CD1c-positive myeloid dendritic cell (primary cell): ENCODE data around the gene MXRA7.
"Not testable (repeated sequence)": the region's sequence is repeated elsewhere in the genome, so short reads cannot be mapped to it uniquely, and the experiment has no call there.

Experiments used
- DNase-seq: peaks from one replicate; pipeline ENCODE4 v3.0.0-alpha.2; 2016; ENCODE audit errors: extremely low spot score

MXRA7 gene

DNA sequence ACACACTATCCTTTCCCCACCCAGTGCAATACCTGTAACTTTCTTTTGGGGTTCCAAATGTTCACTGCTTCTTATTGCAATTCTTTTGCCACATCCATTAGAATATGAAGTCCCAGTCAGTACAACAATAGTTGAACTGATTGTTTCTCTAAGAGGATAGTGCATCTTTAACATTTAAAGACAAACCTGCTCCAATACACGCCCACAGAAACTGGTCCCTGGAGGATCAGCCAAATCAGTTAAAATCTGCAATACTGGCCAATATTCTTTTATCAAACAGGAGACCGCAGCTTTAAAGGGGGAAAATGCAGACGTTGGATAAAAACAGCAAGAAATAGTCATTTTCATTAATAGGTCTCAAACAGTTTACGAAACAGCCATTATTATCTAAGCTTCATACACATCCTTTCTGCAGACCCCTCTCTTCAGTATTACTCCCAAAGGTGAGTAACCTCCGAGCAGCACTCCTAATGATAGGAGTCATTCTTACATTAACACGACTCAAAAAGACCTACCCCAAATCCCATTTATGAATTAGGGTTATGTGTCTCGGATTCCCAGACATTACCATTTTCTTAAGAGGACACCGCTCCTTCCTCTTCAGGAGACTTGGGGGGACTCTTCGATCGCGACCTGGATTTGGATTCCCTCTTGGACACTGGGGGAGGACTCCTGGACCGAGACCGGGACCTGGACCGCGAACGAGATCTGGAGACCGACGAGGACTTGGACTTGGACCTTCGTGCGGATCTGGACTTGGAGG is 25.0 kb upstream of the MXRA7 start:
- no peak for DNase-seq

DNA sequence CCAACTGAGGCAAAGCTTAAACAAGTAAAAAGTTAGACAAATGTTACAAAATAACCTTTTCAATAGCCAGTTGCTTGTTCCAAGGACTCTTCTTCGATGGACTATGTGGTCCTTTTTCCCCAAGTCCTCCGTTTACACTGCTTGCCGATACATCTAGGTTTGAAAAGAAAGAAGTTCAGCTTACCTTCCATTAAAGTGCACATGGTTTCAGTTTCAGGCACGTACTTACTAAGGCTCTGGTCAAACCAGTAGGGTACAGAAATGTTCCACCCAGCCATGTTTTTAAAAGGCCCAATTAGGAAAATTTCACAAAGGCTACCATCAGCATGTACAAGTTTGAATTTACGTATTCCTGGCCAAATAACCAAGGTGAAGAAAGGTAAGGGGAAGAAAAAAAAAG is 24.2 kb upstream of the MXRA7 start:
- peak; percentile 41 for DNase-seq

- peak; percentile 54 for DNase-seq
Observed at GRCh38 chr17:76734080-76734840, 23.5 kb upstream of the MXRA7 start.

GRCh38 chr17:76733618-76733957 is 22.8 kb upstream of the MXRA7 start:
- no peak for DNase-seq

GRCh38 chr17:76732734-76733617 is 22.2 kb upstream of the MXRA7 start:
- no peak for DNase-seq

- DNase-seq: not testable (repeated sequence)
Observed at GRCh38 chr17:76731800-76732733, 21.3 kb upstream of the MXRA7 start.

- DNase-seq: peak; percentile 40
Observed at GRCh38 chr17:76727745-76728456, 17.1 kb upstream of the MXRA7 start.

GRCh38 chr17:76726776-76727718 is 16.3 kb upstream of the MXRA7 start, which contains the start of gene METTL23:
METTL23 (plus strand) TSS chr17:76726839; CDS start chr17:76729711, 2,872 bp downstream.
- peak; percentile 76 for DNase-seq

- DNase-seq: peak; percentile 97
Observed at GRCh38 chr17:76726231-76726775, 15.5 kb upstream of the MXRA7 start, which contains the start of gene JMJD6. JMJD6 (minus strand) TSS chr17:76726606; CDS start chr17:76726475, 131 bp downstream.

DNA sequence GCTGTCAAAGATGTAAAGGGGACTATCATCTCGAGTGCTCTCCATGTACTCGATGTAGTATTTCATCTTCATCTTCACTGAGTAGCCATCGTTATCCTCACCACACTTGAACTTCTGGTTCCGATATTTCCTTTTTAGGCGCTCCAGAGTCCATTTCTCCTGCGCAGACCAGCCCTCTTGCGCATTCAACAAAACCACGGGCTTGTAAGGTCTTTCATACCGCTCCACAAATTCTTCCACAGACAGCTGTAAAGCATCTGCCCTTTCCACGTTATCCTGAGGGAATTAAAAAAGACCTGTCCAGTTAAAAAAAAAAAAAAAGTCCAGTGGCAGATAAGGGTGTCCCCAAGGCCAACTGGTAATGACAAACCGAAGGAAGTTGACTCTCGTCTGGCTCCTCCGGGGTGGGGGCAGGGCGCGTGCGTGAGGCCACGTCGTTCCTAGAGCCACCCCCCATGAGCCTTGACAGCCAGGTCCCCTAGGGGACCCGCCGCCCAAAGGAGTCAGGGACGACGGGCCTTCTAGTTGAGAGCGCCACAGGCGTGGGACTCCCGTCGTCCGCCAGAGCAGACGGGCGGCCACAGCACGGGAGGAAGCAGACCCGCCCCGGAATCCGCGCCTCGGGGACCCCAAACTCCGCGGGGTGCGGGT is 14.9 kb upstream of the MXRA7 start:
- DNase-seq: peak; percentile 69

DNA sequence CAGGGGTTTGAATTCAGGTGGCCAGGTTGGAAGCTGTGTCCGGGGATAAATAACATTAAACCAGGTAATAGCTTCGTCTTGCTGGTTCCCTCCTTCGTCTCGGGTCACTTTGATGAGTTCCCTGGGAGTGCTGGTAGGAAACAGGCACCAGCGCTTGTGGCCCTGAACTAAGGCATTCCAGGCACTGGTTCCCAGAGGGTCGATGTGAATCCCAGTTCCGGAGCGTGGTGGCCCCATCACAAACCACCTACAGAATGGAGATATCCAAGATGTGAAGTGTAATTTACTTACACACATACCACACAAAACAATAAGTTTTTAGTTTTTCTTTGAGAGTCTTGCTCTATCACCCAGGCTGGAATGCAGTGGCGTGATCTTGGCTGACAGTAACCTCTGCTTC is 13.0 kb upstream of the MXRA7 start:
- no peak for DNase-seq

DNA sequence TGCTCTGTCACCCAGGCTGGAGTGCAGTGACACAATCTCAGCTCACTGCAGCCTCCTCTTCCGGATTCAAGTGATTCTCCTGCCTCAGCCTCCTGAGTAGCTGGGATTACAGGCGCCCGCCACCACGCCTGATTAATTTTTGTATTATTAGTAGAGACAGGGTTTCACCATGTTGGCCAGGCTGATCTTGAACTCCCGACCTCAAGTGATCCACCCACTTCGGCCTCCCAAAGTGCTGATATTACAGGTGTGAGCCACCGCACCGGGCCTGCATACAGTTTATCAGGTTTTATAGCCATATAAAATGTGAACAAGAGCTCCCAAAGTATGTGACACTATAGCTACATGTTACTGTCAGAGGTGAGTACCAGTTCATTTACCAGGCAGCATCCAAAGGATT is 12.2 kb upstream of the MXRA7 start:
- not testable (repeated sequence) for DNase-seq

- DNase-seq: no peak
Observed at GRCh38 chr17:76722279-76722678, 11.5 kb upstream of the MXRA7 start.

DNA sequence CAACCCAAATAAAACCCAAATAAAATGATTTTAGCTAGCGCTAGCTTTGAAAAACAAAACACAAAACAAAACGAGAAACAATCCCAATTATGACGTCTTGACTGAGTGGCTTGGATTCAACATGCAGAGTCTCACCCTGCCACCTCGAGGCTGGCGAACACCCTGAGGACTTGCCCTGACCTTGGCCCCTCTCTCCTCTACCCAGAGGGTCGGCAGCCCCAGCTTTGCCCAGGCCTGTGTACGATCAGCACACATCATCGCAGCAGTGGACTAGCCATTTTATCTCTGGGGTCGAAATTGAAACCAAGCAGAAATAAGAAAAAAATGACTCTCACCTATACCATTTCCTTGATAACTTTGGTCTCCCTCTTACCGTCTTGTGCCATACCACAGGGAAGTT is 10.7 kb upstream of the MXRA7 start:
- DNase-seq: no peak

- no peak for DNase-seq
Observed at GRCh38 chr17:76720941-76721340, 10.2 kb upstream of the MXRA7 start.

DNA sequence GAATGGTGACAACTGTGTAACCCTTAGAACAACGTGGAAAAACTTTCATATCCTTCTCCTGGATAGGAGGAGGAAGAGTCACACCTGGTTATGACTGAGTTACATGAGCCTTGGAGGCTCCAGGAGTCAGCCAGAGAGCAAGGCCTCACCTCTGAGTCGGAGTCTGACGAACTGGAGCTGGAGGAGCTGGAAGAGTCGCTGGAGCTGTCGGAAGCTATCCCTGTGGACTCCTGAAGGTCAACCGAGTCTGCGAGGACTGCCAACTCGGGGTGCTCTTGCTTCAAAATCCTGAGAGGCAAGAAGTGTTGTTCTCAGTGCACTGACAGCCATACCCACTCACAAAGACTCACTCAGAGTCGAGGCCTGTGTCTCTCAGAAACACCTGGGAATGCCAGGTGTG is 9.4 kb upstream of the MXRA7 start:
- no peak for DNase-seq

DNA sequence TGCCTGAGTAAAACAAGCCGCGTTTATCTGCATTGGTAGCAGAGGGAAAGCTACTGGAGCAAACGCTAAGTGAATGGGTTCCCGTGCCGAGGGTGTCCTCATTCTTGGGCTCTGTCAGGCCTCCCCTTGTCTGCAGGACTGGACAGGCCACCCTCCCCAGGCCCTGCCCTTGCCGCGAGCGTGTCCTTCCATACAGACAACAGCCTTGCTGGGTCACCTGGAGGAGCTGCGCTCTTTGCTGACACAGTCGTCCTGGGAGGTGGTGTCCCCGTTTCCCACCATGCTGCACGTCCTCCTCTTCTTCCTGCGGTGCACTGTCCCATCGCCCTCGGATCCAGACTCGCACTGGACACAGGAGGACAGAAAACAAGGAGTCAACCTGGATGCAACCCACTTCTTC is 7.8 kb upstream of the MXRA7 start:
- no peak for DNase-seq

GRCh38 chr17:76716839-76717215 is 6.1 kb upstream of the MXRA7 start:
- DNase-seq: no peak
